ENCODE data around the gene GRIK1. TPM values are rescaled to one million over a fixed set of nuclear protein-coding genes. Genes with fewer than 3 reads are reported as not detected.

Gene GRIK1
- total RNA-seq, 1 experiment from 2014 or later: not detected

DNA sequence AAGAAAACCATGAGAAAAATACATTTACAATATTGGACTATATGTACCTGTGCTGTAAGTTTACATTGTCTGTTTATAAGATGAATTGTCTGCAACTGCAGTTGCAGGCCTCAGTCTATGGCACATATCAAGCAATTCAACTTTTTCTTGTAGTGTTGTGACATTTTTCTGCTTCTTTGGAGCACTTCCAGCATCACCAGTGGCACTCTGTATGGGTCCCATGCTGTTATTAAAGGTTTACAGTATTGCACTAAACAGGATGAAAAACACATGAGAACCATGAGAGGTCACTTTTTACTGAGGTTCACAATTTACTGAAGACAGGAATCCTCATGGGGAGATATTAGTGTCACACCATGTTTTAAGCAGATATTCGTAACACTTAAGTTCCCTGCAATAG is 118.6 kb downstream of the GRIK1 start:
- no peaks in the 10 kb centered on the region for H3K27me3 ChIP-seq (ENCODE audit: insufficient read depth, low read depth)
- H3K9me3 ChIP-seq (ENCODE audit: insufficient read depth, low read depth): no peaks in the 10 kb centered on the region
- POLR2A ChIA-PET (ENCODE audit: unreplicated experiment): no interaction called here
- no peak overlapping the region for H3K4me3 ChIP-seq
- no peaks in the 10 kb centered on the region for H3K4me1 ChIP-seq (replicated peaks; ENCODE audit: insufficient read depth)
- no peaks in the 10 kb centered on the region for H3K36me3 ChIP-seq (ENCODE audit: low read depth)
- intact Hi-C loops (cut with micrococcal nuclease; ENCODE audit: unreplicated experiment): no loop called here
- H2AFZ ChIP-seq: no peak overlapping the region
- H3K27ac ChIP-seq: no peak overlapping the region
- CTCF ChIA-PET: no interaction called here
- no peaks in the 10 kb centered on the region for H3F3A ChIP-seq (ENCODE audit: insufficient read depth, low read depth)
- no peaks in the 10 kb centered on the region for H3K9me2 ChIP-seq (ENCODE audit: insufficient read depth)
- no peak overlapping the region for H3K4me2 ChIP-seq
- no peaks in the 10 kb centered on the region for H3K79me2 ChIP-seq (ENCODE audit: low read depth)
- TF ChIP-seq EZH2 (IDR thresholded peaks at IDR 0.05; ENCODE audit: low read depth): no peak
- no peak for DNase-seq
- H4K20me1 ChIP-seq (ENCODE audit: insufficient read depth): no peaks in the 10 kb centered on the region
- BruUV-seq (replicated peaks): no TSS peak

DNA sequence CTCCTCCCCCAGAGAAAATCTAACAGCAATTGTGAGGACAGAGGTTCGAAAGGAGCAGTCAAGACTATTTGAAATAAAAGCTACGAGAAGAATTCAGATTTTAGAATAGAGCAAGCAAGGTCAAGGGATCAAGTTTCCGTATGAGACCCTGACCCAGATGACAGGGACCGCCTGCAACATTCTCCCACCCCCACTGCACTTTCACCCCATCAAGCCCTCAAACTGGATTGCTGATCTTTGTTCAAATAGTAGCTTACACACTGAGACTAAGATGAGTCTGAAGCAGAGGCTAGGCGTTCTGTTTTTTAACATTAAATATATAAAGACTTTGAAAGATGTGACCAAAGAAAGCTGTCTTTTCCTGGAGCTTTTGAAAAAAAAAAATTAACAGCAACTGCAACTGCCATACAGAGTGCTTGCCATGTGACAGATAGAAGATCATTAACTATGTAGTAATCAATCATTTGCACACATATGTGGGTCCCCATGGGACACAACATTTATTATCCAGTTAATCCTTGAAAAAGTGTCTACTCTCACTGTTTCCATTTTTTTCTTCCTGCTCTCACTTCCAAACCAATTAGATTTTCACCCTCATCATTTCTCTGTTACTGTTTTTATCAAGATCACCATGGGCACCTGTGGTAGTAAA is 120.0 kb downstream of the GRIK1 start:
- Histone ChIP-seq H3K9me3 (ENCODE audit: insufficient read depth, low read depth) (no peaks in the 10 kb centered on the region), H3K27me3 (ENCODE audit: insufficient read depth, low read depth) (no peaks in the 10 kb centered on the region), H3K27ac (no peak overlapping the region), H3K4me2 (no peak overlapping the region), H3K36me3 (ENCODE audit: low read depth) (no peaks in the 10 kb centered on the region), H3F3A (ENCODE audit: insufficient read depth, low read depth) (no peaks in the 10 kb centered on the region), H2AFZ (no peak overlapping the region), H3K79me2 (ENCODE audit: low read depth) (no peaks in the 10 kb centered on the region), H3K4me1 (replicated peaks; ENCODE audit: insufficient read depth) (no peaks in the 10 kb centered on the region), H4K20me1 (ENCODE audit: insufficient read depth) (no peaks in the 10 kb centered on the region; the same call in 1 of the 2 replicates), H3K9me2 (ENCODE audit: insufficient read depth) (no peaks in the 10 kb centered on the region), H3K4me3 (no peak overlapping the region)
- CTCF ChIA-PET: no interaction called here
- no peak for DNase-seq
- BruUV-seq (replicated peaks): no TSS peak
- no peak for TF ChIP-seq EZH2 (IDR thresholded peaks at IDR 0.05; ENCODE audit: low read depth)
- TF ChIP-seq, protein P1, sequence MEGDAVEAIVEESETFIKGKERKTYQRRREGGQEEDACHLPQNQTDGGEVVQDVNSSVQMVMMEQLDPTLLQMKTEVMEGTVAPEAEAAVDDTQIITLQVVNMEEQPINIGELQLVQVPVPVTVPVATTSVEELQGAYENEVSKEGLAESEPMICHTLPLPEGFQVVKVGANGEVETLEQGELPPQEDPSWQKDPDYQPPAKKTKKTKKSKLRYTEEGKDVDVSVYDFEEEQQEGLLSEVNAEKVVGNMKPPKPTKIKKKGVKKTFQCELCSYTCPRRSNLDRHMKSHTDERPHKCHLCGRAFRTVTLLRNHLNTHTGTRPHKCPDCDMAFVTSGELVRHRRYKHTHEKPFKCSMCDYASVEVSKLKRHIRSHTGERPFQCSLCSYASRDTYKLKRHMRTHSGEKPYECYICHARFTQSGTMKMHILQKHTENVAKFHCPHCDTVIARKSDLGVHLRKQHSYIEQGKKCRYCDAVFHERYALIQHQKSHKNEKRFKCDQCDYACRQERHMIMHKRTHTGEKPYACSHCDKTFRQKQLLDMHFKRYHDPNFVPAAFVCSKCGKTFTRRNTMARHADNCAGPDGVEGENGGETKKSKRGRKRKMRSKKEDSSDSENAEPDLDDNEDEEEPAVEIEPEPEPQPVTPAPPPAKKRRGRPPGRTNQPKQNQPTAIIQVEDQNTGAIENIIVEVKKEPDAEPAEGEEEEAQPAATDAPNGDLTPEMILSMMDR (conservative IDR thresholded peaks at IDR 0.05): no peak
- intact Hi-C loops (cut with micrococcal nuclease; ENCODE audit: unreplicated experiment): no loop called here
- POLR2A ChIA-PET (ENCODE audit: unreplicated experiment): no interaction called here

DNA sequence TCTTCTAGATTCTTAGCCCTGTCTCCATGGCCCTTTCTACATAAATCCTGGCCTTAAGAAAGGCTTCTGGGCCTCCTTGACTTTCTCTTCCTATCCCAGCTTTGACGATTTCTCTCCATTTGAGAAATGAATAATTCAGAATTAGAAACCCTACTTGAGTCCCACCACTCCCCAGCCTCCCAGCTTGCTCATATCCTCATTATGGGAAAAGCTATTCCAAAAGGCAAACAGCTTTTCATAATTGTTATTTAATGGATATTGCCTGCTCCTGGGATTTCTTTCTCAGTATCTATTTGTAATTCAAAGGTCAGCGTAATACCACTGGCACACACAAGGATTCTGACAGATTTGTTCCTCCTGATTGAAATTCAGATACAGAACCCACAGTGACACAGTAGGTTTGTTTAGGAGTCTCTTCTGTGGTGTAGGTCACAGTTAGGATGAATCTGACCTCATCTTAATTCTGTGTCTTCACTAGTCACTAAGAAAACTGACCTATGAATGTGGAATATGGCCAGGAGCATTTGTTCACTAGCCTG is 121.3 kb downstream of the GRIK1 start:
- TF ChIP-seq, protein P1 (conservative IDR thresholded peaks at IDR 0.05): no peak
- TF ChIP-seq EZH2 (IDR thresholded peaks at IDR 0.05; ENCODE audit: low read depth): no peak
- Histone ChIP-seq H4K20me1 (ENCODE audit: insufficient read depth) (no peaks in the 10 kb centered on the region; the same call in 1 of the 2 replicates), H3K36me3 (ENCODE audit: low read depth) (no peaks in the 10 kb centered on the region), H3K27me3 (ENCODE audit: insufficient read depth, low read depth) (no peaks in the 10 kb centered on the region), H3K79me2 (ENCODE audit: low read depth) (no peaks in the 10 kb centered on the region), H3K9me2 (ENCODE audit: insufficient read depth) (no peaks in the 10 kb centered on the region), H3K27ac (no peak overlapping the region), H3K4me1 (replicated peaks; ENCODE audit: insufficient read depth) (no peaks in the 10 kb centered on the region), H3K4me3 (no peak overlapping the region), H2AFZ (no peak overlapping the region), H3F3A (ENCODE audit: insufficient read depth, low read depth) (no peaks in the 10 kb centered on the region), H3K4me2 (no peak overlapping the region), H3K9me3 (ENCODE audit: insufficient read depth, low read depth) (no peaks in the 10 kb centered on the region)
- ChIA-PET POLR2A (ENCODE audit: unreplicated experiment) (no interaction called here), CTCF (no interaction called here)
- intact Hi-C loops (cut with micrococcal nuclease; ENCODE audit: unreplicated experiment): no loop called here
- no TSS peak for BruUV-seq (replicated peaks)
- DNase-seq: no peak

DNA sequence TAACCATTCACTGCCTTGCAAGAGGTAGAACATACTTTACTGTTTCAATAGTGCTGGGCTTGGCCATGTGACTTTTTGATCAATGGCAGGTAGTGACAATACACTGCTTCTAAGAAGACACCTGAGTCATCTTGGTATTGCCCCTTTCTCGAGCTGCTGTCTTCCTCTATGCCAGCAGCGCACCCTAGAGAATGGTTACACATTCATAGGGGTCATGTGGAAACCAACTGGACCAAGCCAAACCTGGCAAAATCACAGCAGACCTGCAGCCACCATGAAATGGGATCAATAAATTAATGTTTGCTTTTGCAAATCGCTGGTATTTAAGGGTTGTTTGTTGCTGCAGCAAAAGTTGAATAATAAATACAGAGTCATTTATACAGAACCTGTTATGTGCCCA is 122.3 kb downstream of the GRIK1 start:
- Histone ChIP-seq H3K4me1 (replicated peaks; ENCODE audit: insufficient read depth) (no peaks in the 10 kb centered on the region), H2AFZ (no peak overlapping the region), H3K36me3 (ENCODE audit: low read depth) (no peaks in the 10 kb centered on the region), H3K9me2 (ENCODE audit: insufficient read depth) (no peaks in the 10 kb centered on the region), H3K9me3 (ENCODE audit: insufficient read depth, low read depth) (no peaks in the 10 kb centered on the region), H4K20me1 (ENCODE audit: insufficient read depth) (no peaks in the 10 kb centered on the region; the same call in 1 of the 2 replicates), H3K27ac (no peak overlapping the region), H3K4me2 (no peak overlapping the region), H3K27me3 (ENCODE audit: insufficient read depth, low read depth) (no peaks in the 10 kb centered on the region), H3K4me3 (no peak overlapping the region), H3K79me2 (ENCODE audit: low read depth) (no peaks in the 10 kb centered on the region), H3F3A (ENCODE audit: insufficient read depth, low read depth) (no peaks in the 10 kb centered on the region)
- CTCF ChIA-PET: no interaction called here
- no TSS peak for BruUV-seq (replicated peaks)
- intact Hi-C loops (cut with micrococcal nuclease; ENCODE audit: unreplicated experiment): no loop called here
- TF ChIP-seq EZH2 (IDR thresholded peaks at IDR 0.05; ENCODE audit: low read depth): no peak
- TF ChIP-seq, protein P1 (conservative IDR thresholded peaks at IDR 0.05): no peak
- POLR2A ChIA-PET (ENCODE audit: unreplicated experiment): no interaction called here
- no peak for DNase-seq

Data from PC-9 (cell line).